ENCODE data around the gene KRT28.

Gene KRT28

DNA sequence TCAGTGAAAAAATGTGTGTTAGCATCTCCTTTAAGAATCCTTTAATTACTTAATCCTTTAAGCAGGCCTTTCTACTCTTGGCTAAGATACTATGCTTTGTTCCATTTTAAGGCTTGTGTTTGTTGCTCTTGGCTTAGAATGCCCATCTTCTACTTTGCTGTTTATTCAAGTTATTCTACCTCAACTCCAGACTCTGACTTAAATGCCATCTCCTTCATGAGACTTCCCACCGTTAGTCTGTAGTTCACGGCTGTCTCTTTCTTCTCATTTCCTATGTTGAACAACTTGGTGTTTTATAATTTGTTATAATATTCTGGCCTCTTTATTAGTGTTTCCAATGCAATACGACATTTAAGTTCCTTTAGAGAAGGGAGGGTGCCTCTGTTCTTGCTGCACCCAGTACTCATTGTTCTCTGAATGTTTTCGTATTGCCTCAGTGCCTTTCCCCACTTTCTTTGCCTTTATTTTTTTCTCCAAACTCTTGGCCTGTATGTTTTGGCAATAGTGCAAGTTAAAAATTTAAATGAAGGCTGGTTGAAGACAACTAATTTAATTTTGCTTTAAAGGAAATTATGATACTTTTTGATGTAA is 28.8 kb upstream of the KRT28 start:
- DNase-seq (ENCODE audit: extremely low spot score): no peak
- CTCF ChIA-PET: interaction anchor here (0.6 kb wide), 1 partner anchor 835 kb away, joined by 3 read pairs; no protein-coding TSS in a partner anchor
- TF ChIP-seq NFRKB (IDR thresholded peaks at IDR 0.05) (no peak), ELF4 (IDR thresholded peaks at IDR 0.05) (no peak), CTBP1 (IDR thresholded peaks at IDR 0.05; ENCODE audit: borderline replicate concordance) (no peak)
- POLR2A ChIA-PET: interaction anchor here (2.1 to 2.5 kb wide), 2 partner anchors 9 to 860 kb away, joined by 7 to 19 read pairs; partner anchors contain the start of gene EIF1

- no peak for TF ChIP-seq SUZ12 (IDR thresholded peaks at IDR 0.05)
- peak; percentile 73 for TF ChIP-seq PKNOX1 (IDR thresholded peaks at IDR 0.05)
- no peak for TF ChIP-seq BHLHE40 (IDR thresholded peaks at IDR 0.05; ENCODE audit: borderline replicate concordance)
- no peak for TF ChIP-seq ZNF384 (IDR thresholded peaks at IDR 0.05)
- TF ChIP-seq HDGF (IDR thresholded peaks at IDR 0.05; ENCODE audit: borderline replicate concordance): no peak
- TF ChIP-seq CTBP1 (IDR thresholded peaks at IDR 0.05; ENCODE audit: borderline replicate concordance): 0 out of 2 replicates have a peak, but pooled peaks have one; percentile 6
- TF ChIP-seq FOXA1 (IDR thresholded peaks at IDR 0.05): no peak
- TF ChIP-seq LEF1 (IDR thresholded peaks at IDR 0.05; ENCODE audit: borderline replicate concordance): no peak
- no peak for TF ChIP-seq TARDBP (IDR thresholded peaks at IDR 0.05)
- no peak for TF ChIP-seq SP1 (IDR thresholded peaks at IDR 0.05)
- no peak for TF ChIP-seq L3MBTL2 (conservative IDR thresholded peaks at IDR 0.05)
- no peak for TF ChIP-seq ELF4 (IDR thresholded peaks at IDR 0.05)
- no peak for TF ChIP-seq NFRKB (IDR thresholded peaks at IDR 0.05)
- TF ChIP-seq FOXM1 (IDR thresholded peaks at IDR 0.05; ENCODE audit: borderline replicate concordance): no peak
- DNase-seq (ENCODE audit: extremely low spot score): peak; percentile 13
- ChIA-PET CTCF (interaction anchor here (0.9 kb wide), 1 partner anchor 835 kb away, joined by 3 read pairs; no protein-coding TSS in a partner anchor), POLR2A (interaction anchor here (2.1 to 2.5 kb wide), 2 partner anchors 9 to 861 kb away, joined by 7 to 19 read pairs; partner anchors contain the start of gene EIF1)
Measured at GRCh38 chr17:40827746-40828453, 28.1 kb upstream of the KRT28 start.

GRCh38 chr17:40825599-40825998 is 25.8 kb upstream of the KRT28 start:
- TF ChIP-seq SUZ12 (IDR thresholded peaks at IDR 0.05): no peak
- no peak for TF ChIP-seq FOXK2 (IDR thresholded peaks at IDR 0.05)
- TF ChIP-seq SP1 (IDR thresholded peaks at IDR 0.05): no peak
- no peak for TF ChIP-seq ELF4 (IDR thresholded peaks at IDR 0.05)
- no peak for TF ChIP-seq NFRKB (IDR thresholded peaks at IDR 0.05)
- TF ChIP-seq L3MBTL2 (conservative IDR thresholded peaks at IDR 0.05): no peak
- no peak for TF ChIP-seq FOXM1 (IDR thresholded peaks at IDR 0.05; ENCODE audit: borderline replicate concordance)
- no peak for TF ChIP-seq PKNOX1 (IDR thresholded peaks at IDR 0.05)
- TF ChIP-seq TARDBP (IDR thresholded peaks at IDR 0.05): no peak
- no peak for TF ChIP-seq ARNT (IDR thresholded peaks at IDR 0.05)
- no peak for TF ChIP-seq BHLHE40 (IDR thresholded peaks at IDR 0.05; ENCODE audit: borderline replicate concordance)
- TF ChIP-seq ZNF384 (IDR thresholded peaks at IDR 0.05): no peak
- TF ChIP-seq HDGF (IDR thresholded peaks at IDR 0.05; ENCODE audit: borderline replicate concordance): no peak
- ChIA-PET CTCF (no interaction called here), POLR2A (no interaction called here)
- no peak for DNase-seq (ENCODE audit: extremely low spot score)

- ChIA-PET POLR2A (no interaction called here), CTCF (no interaction called here)
- TF ChIP-seq TARDBP (IDR thresholded peaks at IDR 0.05) (no peak), ELF4 (IDR thresholded peaks at IDR 0.05) (no peak), BHLHE40 (IDR thresholded peaks at IDR 0.05; ENCODE audit: borderline replicate concordance) (no peak), FOXA1 (IDR thresholded peaks at IDR 0.05) (no peak), PKNOX1 (IDR thresholded peaks at IDR 0.05) (no peak), ZNF384 (IDR thresholded peaks at IDR 0.05) (no peak), FOXK2 (IDR thresholded peaks at IDR 0.05) (no peak), FOXM1 (IDR thresholded peaks at IDR 0.05; ENCODE audit: borderline replicate concordance) (no peak), NFRKB (IDR thresholded peaks at IDR 0.05) (no peak), HDGF (IDR thresholded peaks at IDR 0.05; ENCODE audit: borderline replicate concordance) (no peak), ARNT (IDR thresholded peaks at IDR 0.05) (no peak), LEF1 (IDR thresholded peaks at IDR 0.05; ENCODE audit: borderline replicate concordance) (no peak)
- no peak for DNase-seq (ENCODE audit: extremely low spot score)
Measured at GRCh38 chr17:40824015-40824832, 24.5 kb upstream of the KRT28 start.

DNA sequence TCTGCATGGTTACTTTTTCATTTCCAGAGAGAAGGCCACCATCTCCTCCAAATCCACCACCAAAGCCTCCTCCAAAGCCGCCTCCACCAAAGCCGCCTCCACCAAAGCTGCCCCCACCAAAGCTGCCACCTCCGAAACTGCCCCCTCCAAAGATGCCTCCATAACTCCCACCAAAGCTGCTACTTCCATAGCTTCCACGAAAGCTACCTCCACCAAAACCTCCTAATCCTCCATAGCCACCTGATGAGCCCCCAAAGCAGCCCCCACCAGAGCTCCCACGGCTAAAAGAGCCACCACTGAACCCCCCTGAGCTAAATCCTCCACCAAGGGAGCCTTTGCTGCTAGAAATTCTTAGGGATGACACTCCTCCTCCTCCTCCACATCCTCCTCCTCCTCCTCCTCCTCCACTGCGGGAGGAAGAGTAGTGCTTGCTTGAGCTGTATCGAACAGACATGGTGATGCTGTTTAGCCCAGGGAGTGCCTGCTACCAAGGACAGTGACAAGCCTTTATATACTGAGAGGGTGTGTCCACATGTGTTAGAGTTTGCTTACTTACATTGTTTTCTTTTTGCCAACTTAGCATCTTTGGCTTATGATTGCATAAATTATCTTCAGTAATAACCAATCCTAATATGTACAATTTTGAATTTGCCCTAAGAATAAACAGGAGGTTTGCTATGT is 22.5 kb upstream of the KRT28 start, which contains the start of gene KRT10:
Gene KRT10, minus strand, starts transcription at position 483 of the 681 bp plus-strand sequence. Its CDS starts 29 bp downstream, at position 454.
- ChIA-PET POLR2A (interaction anchor here (0.7 to 1.2 kb wide), 2 partner anchors 722 to 866 kb away, joined by 3 read pairs; partner anchors contain the start of gene EIF1), CTCF (interaction anchor here (0.6 to 1.2 kb wide), 3 partner anchors 27 to 727 kb away, joined by 3 to 4 read pairs (median 3); no protein-coding TSS in a partner anchor)
- TF ChIP-seq ARNT (IDR thresholded peaks at IDR 0.05) (no peak), LEF1 (IDR thresholded peaks at IDR 0.05; ENCODE audit: borderline replicate concordance) (no peak), FOXA1 (IDR thresholded peaks at IDR 0.05) (no peak), ELF4 (IDR thresholded peaks at IDR 0.05) (no peak), NFRKB (IDR thresholded peaks at IDR 0.05) (no peak), CTBP1 (IDR thresholded peaks at IDR 0.05; ENCODE audit: borderline replicate concordance) (no peak), PKNOX1 (IDR thresholded peaks at IDR 0.05) (no peak), ZNF384 (IDR thresholded peaks at IDR 0.05) (no peak), SUZ12 (IDR thresholded peaks at IDR 0.05) (no peak), HDGF (IDR thresholded peaks at IDR 0.05; ENCODE audit: borderline replicate concordance) (no peak), L3MBTL2 (conservative IDR thresholded peaks at IDR 0.05) (no peak), FOXM1 (IDR thresholded peaks at IDR 0.05; ENCODE audit: borderline replicate concordance) (no peak), SP1 (IDR thresholded peaks at IDR 0.05) (no peak)
- no peak for DNase-seq (ENCODE audit: extremely low spot score)

Measured in HEK293T (cell line).